Activated T-cell treated with anti-CD3 and anti-CD28 coated beads, Interleukin-2, amount 50 U/mL, for 24 hours (primary cell): ENCODE data around the gene DOCK10.

ENCODE experiments used
- DNase-seq: peaks from one replicate; pipeline ENCODE4 v3.0.0-alpha.2; 2020
- H3K27ac Mint-ChIP-seq: 2 replicates; pipeline ENCODE4 v1.8.0; 2020; ENCODE audit warnings: mild to moderate bottlenecking, mixed read lengths
- H3K27me3 Mint-ChIP-seq: 2 replicates; pipeline ENCODE4 v1.8.0; 2020; ENCODE audit warnings: mixed read lengths
- H3K36me3 Mint-ChIP-seq: 2 replicates; pipeline ENCODE4 v1.8.0; 2020; ENCODE audit warnings: low read depth, mixed read lengths
- H3K4me1 Mint-ChIP-seq: 2 replicates; pipeline ENCODE4 v1.8.0; 2020; ENCODE audit warnings: low read depth, mixed read lengths
- H3K4me3 Mint-ChIP-seq: 2 replicates; pipeline ENCODE4 v1.8.0; 2020; ENCODE audit warnings: mild to moderate bottlenecking, moderate library complexity, mixed read lengths
- H3K9me3 Mint-ChIP-seq: 2 replicates; pipeline ENCODE4 v1.8.0; 2020; ENCODE audit warnings: mixed read lengths

The DOCK10 gene

GRCh38 chr2:224846161-224846560 is 196.1 kb downstream of the DOCK10 start:
- no peak for DNase-seq
- H3K4me3 Mint-ChIP-seq: no peak overlapping the region
- peaks cover 23% of the 10 kb centered on the region for H3K4me1 Mint-ChIP-seq
- H3K27ac Mint-ChIP-seq: peak overlapping the region; percentile 11
- no peaks in the 10 kb centered on the region for H3K9me3 Mint-ChIP-seq
- H3K36me3 Mint-ChIP-seq: peaks cover 98% of the 10 kb centered on the region
- no peaks in the 10 kb centered on the region for H3K27me3 Mint-ChIP-seq

GRCh38 chr2:224843141-224843540 is 199.1 kb downstream of the DOCK10 start:
- no peak for DNase-seq

GRCh38 chr2:224841910-224842309 is 200.4 kb downstream of the DOCK10 start:
- no peaks in the 10 kb centered on the region for H3K9me3 Mint-ChIP-seq
- H3K27me3 Mint-ChIP-seq: no peaks in the 10 kb centered on the region
- peaks cover 8% of the 10 kb centered on the region for H3K4me1 Mint-ChIP-seq
- no peak overlapping the region for H3K4me3 Mint-ChIP-seq
- no peak for DNase-seq
- H3K27ac Mint-ChIP-seq: no peak overlapping the region
- peaks cover 98% of the 10 kb centered on the region for H3K36me3 Mint-ChIP-seq

More at GRCh38 chr2:224843141-224843540, 199.1 kb downstream of the DOCK10 start:
- Mint-ChIP-seq H3K27me3 (no peaks in the 10 kb centered on the region), H3K36me3 (peaks cover 98% of the 10 kb centered on the region), H3K9me3 (no peaks in the 10 kb centered on the region), H3K27ac (peak overlapping the region; percentile 59), H3K4me3 (no peak overlapping the region), H3K4me1 (peaks cover 3% of the 10 kb centered on the region)

- H3K36me3 Mint-ChIP-seq: peaks cover 97% of the 10 kb centered on the region
- no peaks in the 10 kb centered on the region for H3K9me3 Mint-ChIP-seq
- no peak for DNase-seq
- no peaks in the 10 kb centered on the region for H3K27me3 Mint-ChIP-seq
- H3K4me1 Mint-ChIP-seq: peaks cover 6% of the 10 kb centered on the region
- peak overlapping the region; percentile 37 for H3K27ac Mint-ChIP-seq
- H3K4me3 Mint-ChIP-seq: no peak overlapping the region
Measured at GRCh38 chr2:224838335-224838734, 203.9 kb downstream of the DOCK10 start.

- Mint-ChIP-seq H3K4me3 (no peak overlapping the region), H3K27me3 (no peaks in the 10 kb centered on the region), H3K9me3 (no peaks in the 10 kb centered on the region), H3K4me1 (peaks cover 6% of the 10 kb centered on the region), H3K36me3 (peaks cover 97% of the 10 kb centered on the region), H3K27ac (peak overlapping the region; percentile 85)
- no peak for DNase-seq
Measured at GRCh38 chr2:224837558-224837957, 204.7 kb downstream of the DOCK10 start.

- H3K36me3 Mint-ChIP-seq: peaks cover 97% of the 10 kb centered on the region
- DNase-seq: no peak
- H3K27ac Mint-ChIP-seq: peak overlapping the region; percentile 85
Measured at GRCh38 chr2:224837066-224837465, 205.2 kb downstream of the DOCK10 start.

GRCh38 chr2:224836263-224836662 is 206.0 kb downstream of the DOCK10 start:
- Mint-ChIP-seq H3K4me1 (peaks cover 6% of the 10 kb centered on the region), H3K27me3 (no peaks in the 10 kb centered on the region)

More at GRCh38 chr2:224837066-224837465, 205.2 kb downstream of the DOCK10 start:
- no peaks in the 10 kb centered on the region for H3K27me3 Mint-ChIP-seq
- peaks cover 6% of the 10 kb centered on the region for H3K4me1 Mint-ChIP-seq
- no peak overlapping the region for H3K4me3 Mint-ChIP-seq
- H3K9me3 Mint-ChIP-seq: no peaks in the 10 kb centered on the region

GRCh38 chr2:224835405-224835804 is 206.9 kb downstream of the DOCK10 start:
- H3K27me3 Mint-ChIP-seq: no peaks in the 10 kb centered on the region
- no peak for DNase-seq
- H3K9me3 Mint-ChIP-seq: no peaks in the 10 kb centered on the region
- peaks cover 6% of the 10 kb centered on the region for H3K4me1 Mint-ChIP-seq
- peaks cover 96% of the 10 kb centered on the region for H3K36me3 Mint-ChIP-seq
- H3K4me3 Mint-ChIP-seq: no peak overlapping the region
- H3K27ac Mint-ChIP-seq: no peak overlapping the region

More at GRCh38 chr2:224836263-224836662, 206.0 kb downstream of the DOCK10 start:
- peaks cover 97% of the 10 kb centered on the region for H3K36me3 Mint-ChIP-seq
- H3K27ac Mint-ChIP-seq: no peak overlapping the region
- no peak for DNase-seq
- no peaks in the 10 kb centered on the region for H3K9me3 Mint-ChIP-seq
- no peak overlapping the region for H3K4me3 Mint-ChIP-seq

GRCh38 chr2:224833986-224834385 is 208.3 kb downstream of the DOCK10 start:
- H3K9me3 Mint-ChIP-seq: no peaks in the 10 kb centered on the region
- peaks cover 6% of the 10 kb centered on the region for H3K4me1 Mint-ChIP-seq
- H3K27me3 Mint-ChIP-seq: no peaks in the 10 kb centered on the region
- peak overlapping the region; percentile 37 for H3K27ac Mint-ChIP-seq
- DNase-seq: no peak
- no peak overlapping the region for H3K4me3 Mint-ChIP-seq
- peaks cover 96% of the 10 kb centered on the region for H3K36me3 Mint-ChIP-seq

- Mint-ChIP-seq H3K4me3 (no peak overlapping the region), H3K36me3 (peaks cover 96% of the 10 kb centered on the region), H3K27ac (peak overlapping the region; percentile 8), H3K9me3 (no peaks in the 10 kb centered on the region), H3K27me3 (no peaks in the 10 kb centered on the region), H3K4me1 (no peaks in the 10 kb centered on the region)
- no peak for DNase-seq
Measured at GRCh38 chr2:224832207-224832606, 210.1 kb downstream of the DOCK10 start.

GRCh38 chr2:224831530-224831929 is 210.7 kb downstream of the DOCK10 start:
- H3K4me3 Mint-ChIP-seq: no peak overlapping the region
- no peaks in the 10 kb centered on the region for H3K9me3 Mint-ChIP-seq
- no peak for DNase-seq
- H3K27ac Mint-ChIP-seq: peak overlapping the region; percentile 20
- H3K27me3 Mint-ChIP-seq: no peaks in the 10 kb centered on the region
- peaks cover 97% of the 10 kb centered on the region for H3K36me3 Mint-ChIP-seq
- no peaks in the 10 kb centered on the region for H3K4me1 Mint-ChIP-seq

- H3K9me3 Mint-ChIP-seq: no peaks in the 10 kb centered on the region
- H3K27ac Mint-ChIP-seq: peak overlapping the region; percentile 41
- no peak for DNase-seq
- H3K4me1 Mint-ChIP-seq: peaks cover 20% of the 10 kb centered on the region
- peaks cover 92% of the 10 kb centered on the region for H3K36me3 Mint-ChIP-seq
- H3K27me3 Mint-ChIP-seq: no peaks in the 10 kb centered on the region
- H3K4me3 Mint-ChIP-seq: no peak overlapping the region
Measured at GRCh38 chr2:224820283-224820991, 221.8 kb downstream of the DOCK10 start.

- Mint-ChIP-seq H3K4me3 (no peak overlapping the region), H3K27me3 (no peaks in the 10 kb centered on the region), H3K36me3 (peaks cover 90% of the 10 kb centered on the region), H3K27ac (peak overlapping the region; percentile 70), H3K9me3 (no peaks in the 10 kb centered on the region), H3K4me1 (peaks cover 20% of the 10 kb centered on the region)
- no peak for DNase-seq
Measured at GRCh38 chr2:224819075-224819474, 223.2 kb downstream of the DOCK10 start.

- DNase-seq: no peak
Measured at GRCh38 chr2:224817676-224818075, 224.6 kb downstream of the DOCK10 start.

GRCh38 chr2:224816816-224817215 is 225.5 kb downstream of the DOCK10 start:
- H3K27ac Mint-ChIP-seq: peak overlapping the region; percentile 8
- no peak for DNase-seq

More at GRCh38 chr2:224817676-224818075, 224.6 kb downstream of the DOCK10 start:
- Mint-ChIP-seq H3K27ac (peak overlapping the region; percentile 65), H3K36me3 (peaks cover 91% of the 10 kb centered on the region), H3K27me3 (no peaks in the 10 kb centered on the region), H3K9me3 (no peaks in the 10 kb centered on the region), H3K4me3 (no peak overlapping the region), H3K4me1 (peaks cover 20% of the 10 kb centered on the region)

More at GRCh38 chr2:224816816-224817215, 225.5 kb downstream of the DOCK10 start:
- H3K4me3 Mint-ChIP-seq: no peak overlapping the region
- H3K36me3 Mint-ChIP-seq: peaks cover 91% of the 10 kb centered on the region
- H3K27me3 Mint-ChIP-seq: no peaks in the 10 kb centered on the region
- H3K4me1 Mint-ChIP-seq: peaks cover 20% of the 10 kb centered on the region
- H3K9me3 Mint-ChIP-seq: no peaks in the 10 kb centered on the region
